OCI-LY1 (cell line): ENCODE measurements around the gene MRPL58.
"Not testable (repeated sequence)": the region's sequence is repeated elsewhere in the genome, so short reads cannot be mapped to it uniquely, and the experiment has no call there.

ENCODE experiments used
- H2AFZ ChIP-seq: fragments of 200-600 bp; sonication (generic), shearing (Covaris generic); 2 replicates; pipeline ENCODE4 v1.6.0; 2014; ENCODE audit warnings: antibody characterized with exemption, mild to moderate bottlenecking, low read length
- H3F3A ChIP-seq: fragments of 200-600 bp; sonication (generic), shearing (Covaris generic); 2 replicates; pipeline ENCODE4 v1.6.0; 2014; ENCODE audit warnings: mild to moderate bottlenecking, antibody characterized with exemption, low read length, moderate library complexity; ENCODE audit not compliant: insufficient read depth
- H3K27ac ChIP-seq: fragments of 200-600 bp; sonication (generic); 2 replicates; pipeline ENCODE4 v1.5.1; 2014; ENCODE audit warnings: low read length, mixed run types, mild to moderate bottlenecking, low read depth; ENCODE audit not compliant: poor library complexity, severe bottlenecking
- H3K27me3 ChIP-seq: fragments of 200-600 bp; sonication (generic); 2 replicates; pipeline ENCODE4 v1.6.0; 2014; ENCODE audit warnings: antibody characterized with exemption, mild to moderate bottlenecking, low read length, moderate library complexity; ENCODE audit not compliant: insufficient read depth
- H3K36me3 ChIP-seq: fragments of 200-600 bp; sonication (generic); 2 replicates; pipeline ENCODE4 v1.6.1; 2014; ENCODE audit warnings: mild to moderate bottlenecking, antibody characterized with exemption, low read length, moderate library complexity, mixed read lengths; ENCODE audit not compliant: insufficient read depth
- H3K4me1 ChIP-seq: fragments of 200-600 bp; sonication (generic); 2 replicates; pipeline ENCODE4 v1.5.1; 2014; ENCODE audit warnings: mild to moderate bottlenecking, low read length, moderate library complexity; ENCODE audit not compliant: insufficient read depth, severe bottlenecking
- H3K4me2 ChIP-seq: fragments of 200-600 bp; sonication (generic), shearing (Covaris generic); 2 replicates; pipeline ENCODE4 v1.6.1; 2014; ENCODE audit warnings: low read length
- H3K4me3 ChIP-seq: fragments of 200-600 bp; sonication (generic); 2 replicates; pipeline ENCODE4 v1.5.1; 2014; ENCODE audit warnings: low read length, low read depth, mild to moderate bottlenecking, mixed read lengths; ENCODE audit not compliant: poor library complexity, severe bottlenecking
- H3K79me2 ChIP-seq: fragments of 200-600 bp; shearing (Covaris generic); 2 replicates; pipeline ENCODE4 v1.6.1; 2016; ENCODE audit warnings: mixed run types, low read length, mixed read lengths; ENCODE audit not compliant: insufficient read depth
- H3K9ac ChIP-seq: fragments of 200-600 bp; sonication (generic), shearing (Covaris generic); 2 replicates; pipeline ENCODE4 v1.6.1; 2014; ENCODE audit warnings: mild to moderate bottlenecking, low read length, mixed read lengths
- H3K9me2 ChIP-seq: fragments of 200-600 bp; sonication (generic), shearing (Covaris generic); 2 replicates; pipeline ENCODE4 v1.6.1; 2014; ENCODE audit warnings: low read depth, mild to moderate bottlenecking, low read length, mixed read lengths
- H3K9me3 ChIP-seq: fragments of 200-600 bp; shearing (Covaris generic); 2 replicates; pipeline ENCODE4 v1.6.1; 2014; ENCODE audit warnings: low read length, mixed read lengths
- H4K20me1 ChIP-seq: fragments of 200-600 bp; sonication (generic), shearing (Covaris generic); 2 replicates; pipeline ENCODE4 v1.6.0; 2016; ENCODE audit warnings: mild to moderate bottlenecking, low read length; ENCODE audit not compliant: insufficient read depth
- CTCF ChIP-seq: fragments of 200-600 bp; sonication (generic), shearing (Covaris generic); IDR thresholded peaks from 2 replicates; pipeline ENCODE4 v1.5.1; 2017; ENCODE audit warnings: mild to moderate bottlenecking, antibody characterized with exemption, low read length, moderate library complexity, mixed read lengths
- EZH2 ChIP-seq: fragments of 200-600 bp; sonication (generic), shearing (Covaris generic); IDR thresholded peaks from 2 replicates; pipeline ENCODE4 v1.8.0; 2017; ENCODE audit warnings: borderline replicate concordance, mixed run types, mild to moderate bottlenecking, antibody characterized with exemption, low read length, moderate library complexity, mixed read lengths

MRPL58 gene

GRCh38 chr17:75019710-75020109, 7.2 kb downstream of the MRPL58 start:
- no peak for TF ChIP-seq EZH2
- TF ChIP-seq CTCF = no peak
- Histone ChIP-seq H3F3A (no peaks in the 10 kb centered on the region), H3K9ac (no peak overlapping the region), H3K27ac (no peak overlapping the region), H3K36me3 (peaks cover 46% of the 10 kb centered on the region), H3K9me3 (no peaks in the 10 kb centered on the region), H2AFZ (no peak overlapping the region), H3K27me3 (no peaks in the 10 kb centered on the region), H3K4me3 (no peak overlapping the region), H3K9me2 (no peaks in the 10 kb centered on the region), H3K79me2 (no peaks in the 10 kb centered on the region), H4K20me1 (no peaks in the 10 kb centered on the region), H3K4me1 (no peaks in the 10 kb centered on the region), H3K4me2 (no peak overlapping the region)

GRCh38 chr17:75020331-75021110, 8.1 kb downstream of the MRPL58 start:
- Histone ChIP-seq H2AFZ (no peak overlapping the region), H3K4me1 (no peaks in the 10 kb centered on the region), H4K20me1 (no peaks in the 10 kb centered on the region), H3K27me3 (no peaks in the 10 kb centered on the region), H3K9ac (no peak overlapping the region), H3K4me2 (no peak overlapping the region), H3K79me2 (no peaks in the 10 kb centered on the region), H3F3A (no peaks in the 10 kb centered on the region), H3K4me3 (no peak overlapping the region), H3K36me3 (peaks cover 51% of the 10 kb centered on the region), H3K9me3 (no peaks in the 10 kb centered on the region), H3K9me2 (no peaks in the 10 kb centered on the region), H3K27ac (no peak overlapping the region)
- TF ChIP-seq EZH2 = no peak
- TF ChIP-seq CTCF = no peak

- no peaks in the 10 kb centered on the region for H4K20me1 ChIP-seq
- no peaks in the 10 kb centered on the region for H3K9me3 ChIP-seq
- no peak overlapping the region for H3K4me2 ChIP-seq
- no peak overlapping the region for H3K27ac ChIP-seq
- H3K27me3 ChIP-seq = peaks cover 3% of the 10 kb centered on the region; the same call in 1 of the 2 replicates
- no peaks in the 10 kb centered on the region for H3K4me1 ChIP-seq
- H3K9me2 ChIP-seq = no peaks in the 10 kb centered on the region
- no peaks in the 10 kb centered on the region for H3K79me2 ChIP-seq
- H3K9ac ChIP-seq = no peak overlapping the region
- no peak overlapping the region for H2AFZ ChIP-seq
- H3F3A ChIP-seq = no peaks in the 10 kb centered on the region
- no peak overlapping the region for H3K4me3 ChIP-seq
- TF ChIP-seq CTCF (no peak), EZH2 (no peak)
- H3K36me3 ChIP-seq = peaks cover 33% of the 10 kb centered on the region
Observed at GRCh38 chr17:75024686-75025397, 12.4 kb downstream of the MRPL58 start.

GRCh38 chr17:75025398-75025734, 12.9 kb downstream of the MRPL58 start:
- H3K9ac ChIP-seq, H3K9me3 ChIP-seq, H3K27ac ChIP-seq, H4K20me1 ChIP-seq, H3K9me2 ChIP-seq, H3K27me3 ChIP-seq, H3K4me2 ChIP-seq, H3K79me2 ChIP-seq, H2AFZ ChIP-seq, H3K4me1 ChIP-seq, H3K4me3 ChIP-seq, H3F3A ChIP-seq: not testable (repeated sequence)
- H3K36me3 ChIP-seq = peaks cover 30% of the 10 kb centered on the region

GRCh38 chr17:75026650-75027049, 14.2 kb downstream of the MRPL58 start:
- not testable (repeated sequence) for H3K9ac ChIP-seq, H3K9me3 ChIP-seq, H3K27me3 ChIP-seq, H3K79me2 ChIP-seq, H3K4me2 ChIP-seq, H3K4me1 ChIP-seq, H2AFZ ChIP-seq, H3K9me2 ChIP-seq, H4K20me1 ChIP-seq, H3K4me3 ChIP-seq, H3K27ac ChIP-seq, H3F3A ChIP-seq
- peaks cover 18% of the 10 kb centered on the region for H3K36me3 ChIP-seq
